HG03575 (cell line): ENCODE results near the gene SH3GL1.

ENCODE experiments used
- ATAC-seq: cut with Tn5 transposase; IDR thresholded peaks from one replicate; pipeline ENCODE4 v1.9.1; 2021; ENCODE audit not compliant: unreplicated experiment, insufficient number of reproducible peaks, low FRiP score; ENCODE audit errors: extremely low read depth

Gene SH3GL1

DNA sequence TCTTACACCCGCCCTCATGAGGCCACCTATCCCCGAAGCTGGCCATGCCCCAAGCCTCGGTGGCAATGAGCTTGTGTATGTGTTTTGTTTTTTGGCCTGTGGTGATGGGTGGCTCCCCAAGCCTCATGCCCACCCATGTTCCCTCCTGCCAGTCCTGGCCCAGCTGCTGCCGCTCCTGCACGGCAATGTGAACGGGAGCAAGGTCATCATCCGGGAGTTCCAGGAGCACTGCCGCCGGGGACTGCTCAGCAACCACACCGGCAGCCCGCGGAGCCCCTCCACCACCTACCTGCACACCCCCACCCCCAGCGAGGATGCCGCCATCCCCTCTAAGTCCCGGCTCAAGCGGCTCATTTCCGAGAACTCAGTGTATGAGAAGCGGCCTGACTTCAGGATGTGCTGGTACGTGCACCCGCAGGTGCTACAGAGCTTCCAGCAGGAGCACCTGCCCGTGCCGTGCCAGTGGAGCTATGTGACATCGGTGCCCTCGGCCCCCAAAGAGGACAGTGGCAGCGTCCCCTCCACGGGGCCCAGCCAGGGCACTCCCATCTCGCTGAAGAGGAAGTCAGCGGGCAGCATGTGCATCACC is 32.7 kb upstream of the SH3GL1 start:
- no peak for ATAC-seq

DNA sequence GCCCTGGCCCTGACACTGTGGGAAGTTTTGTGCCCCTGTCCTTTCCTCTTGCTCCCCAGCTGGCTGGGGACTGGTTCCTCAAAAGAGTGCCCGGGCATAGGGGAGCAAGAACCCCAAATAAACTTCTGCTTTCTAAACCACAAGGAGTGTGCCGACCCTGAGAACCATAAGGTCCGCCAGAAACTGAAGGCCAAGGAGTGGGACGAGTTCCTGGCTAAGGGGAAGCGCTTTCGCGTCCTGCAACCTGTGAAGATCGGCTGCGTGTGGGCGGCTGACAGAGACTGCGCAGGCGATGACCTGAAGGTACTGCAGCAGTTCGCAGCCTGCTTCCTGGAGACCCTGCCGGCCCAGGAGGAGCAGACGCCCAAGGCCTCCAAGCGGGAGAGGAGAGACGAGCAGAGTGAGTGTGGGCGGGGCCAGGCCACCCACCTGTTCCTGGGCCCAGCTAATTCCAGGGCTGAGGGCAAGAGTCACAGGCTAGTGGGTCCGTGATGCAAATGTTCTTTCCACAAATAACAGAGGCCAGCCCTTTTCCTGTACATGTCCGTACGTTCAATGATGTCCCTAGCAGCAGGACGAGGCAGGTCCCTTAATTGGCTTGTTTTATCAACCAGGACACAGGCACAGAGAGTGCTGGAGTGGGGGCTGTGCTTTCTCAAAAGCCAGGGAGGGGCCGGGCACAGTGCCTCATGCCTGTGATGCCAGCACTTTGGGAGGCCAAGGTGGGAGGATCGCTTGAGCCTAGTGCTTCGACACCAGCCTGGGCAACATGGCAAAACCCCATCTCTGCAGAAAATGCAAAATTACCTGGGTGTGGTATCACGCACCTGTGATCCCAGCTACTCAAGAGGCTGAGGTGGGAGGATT is 31.7 kb upstream of the SH3GL1 start:
- no peak for ATAC-seq

DNA sequence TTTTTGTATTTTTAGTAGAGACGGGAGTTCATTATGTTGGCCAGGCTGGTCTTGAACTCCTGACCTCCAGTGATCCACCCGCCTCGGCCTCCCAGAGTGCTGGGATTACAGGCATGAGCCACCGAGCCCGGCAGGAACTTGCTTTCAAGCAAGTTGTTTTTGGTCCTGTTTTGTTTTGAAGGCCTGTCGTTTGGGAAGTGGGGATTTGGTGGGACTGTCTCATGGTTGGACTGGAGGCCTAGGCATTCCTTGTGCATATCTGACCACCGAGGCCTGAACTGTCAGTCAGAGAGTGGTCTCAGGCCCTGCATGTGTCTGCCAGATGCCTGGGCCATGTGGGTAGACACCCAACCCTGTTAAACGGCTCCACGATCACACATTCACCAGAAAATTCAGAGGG is 30.9 kb upstream of the SH3GL1 start:
- ATAC-seq, result no peak

DNA sequence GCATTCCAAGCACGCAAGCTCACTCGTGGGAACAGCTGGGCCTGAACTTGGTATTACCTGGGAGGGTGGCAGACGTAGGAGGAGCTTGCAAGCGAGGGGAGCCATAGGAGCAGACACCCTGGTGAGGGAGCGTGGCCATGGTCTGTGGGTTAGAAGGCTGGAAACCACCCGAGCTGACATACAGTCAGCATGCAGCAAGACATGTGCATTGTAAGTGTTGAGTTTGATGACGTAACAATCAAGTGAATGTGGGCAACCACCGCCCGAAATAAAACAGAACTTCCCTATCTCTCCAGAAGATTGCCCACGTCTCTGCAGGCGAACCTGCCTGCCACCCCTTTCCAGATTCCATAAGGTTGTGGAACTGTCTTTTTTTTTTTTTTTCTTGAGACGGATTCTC is 30.4 kb upstream of the SH3GL1 start:
- ATAC-seq, result no peak

DNA sequence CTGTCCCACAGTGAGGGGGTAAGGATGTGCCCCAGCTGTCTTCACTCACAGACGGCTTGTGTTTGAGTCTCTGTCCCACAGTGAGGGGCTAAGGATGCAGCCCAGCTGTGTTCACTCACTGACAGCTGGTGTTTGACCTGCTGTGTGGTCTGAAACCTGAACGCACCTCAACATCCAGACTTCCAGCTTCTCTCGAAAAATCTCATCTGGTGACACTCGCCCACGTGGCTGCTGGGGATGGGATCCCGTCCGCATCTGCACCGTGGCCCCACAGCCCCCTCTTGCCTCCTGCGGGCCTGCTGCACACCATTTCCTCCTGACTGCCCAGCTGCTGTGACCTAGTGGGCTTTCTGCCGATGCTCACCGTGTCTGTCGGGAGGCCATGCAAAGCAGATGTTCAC is 29.4 kb upstream of the SH3GL1 start:
- ATAC-seq, result no peak

DNA sequence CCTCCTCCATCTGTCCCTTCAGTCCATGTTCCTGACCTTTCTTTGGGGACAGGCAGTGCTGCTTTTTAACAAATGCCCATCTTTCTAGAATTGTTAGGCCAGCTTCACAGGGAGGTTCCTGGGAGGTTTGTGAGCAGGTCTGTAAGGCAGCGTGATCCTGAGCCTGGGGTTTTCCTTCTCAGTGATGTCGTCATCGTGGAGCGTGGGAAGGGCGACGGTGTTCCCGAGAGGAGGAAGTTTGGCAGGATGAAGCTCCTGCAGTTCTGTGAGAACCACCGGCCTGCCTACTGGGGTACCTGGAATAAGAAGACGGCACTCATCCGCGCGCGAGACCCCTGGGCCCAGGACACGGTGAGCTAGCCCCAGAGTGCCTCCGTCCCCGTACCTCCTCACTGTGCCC is 28.9 kb upstream of the SH3GL1 start:
- ATAC-seq, result no peak

DNA sequence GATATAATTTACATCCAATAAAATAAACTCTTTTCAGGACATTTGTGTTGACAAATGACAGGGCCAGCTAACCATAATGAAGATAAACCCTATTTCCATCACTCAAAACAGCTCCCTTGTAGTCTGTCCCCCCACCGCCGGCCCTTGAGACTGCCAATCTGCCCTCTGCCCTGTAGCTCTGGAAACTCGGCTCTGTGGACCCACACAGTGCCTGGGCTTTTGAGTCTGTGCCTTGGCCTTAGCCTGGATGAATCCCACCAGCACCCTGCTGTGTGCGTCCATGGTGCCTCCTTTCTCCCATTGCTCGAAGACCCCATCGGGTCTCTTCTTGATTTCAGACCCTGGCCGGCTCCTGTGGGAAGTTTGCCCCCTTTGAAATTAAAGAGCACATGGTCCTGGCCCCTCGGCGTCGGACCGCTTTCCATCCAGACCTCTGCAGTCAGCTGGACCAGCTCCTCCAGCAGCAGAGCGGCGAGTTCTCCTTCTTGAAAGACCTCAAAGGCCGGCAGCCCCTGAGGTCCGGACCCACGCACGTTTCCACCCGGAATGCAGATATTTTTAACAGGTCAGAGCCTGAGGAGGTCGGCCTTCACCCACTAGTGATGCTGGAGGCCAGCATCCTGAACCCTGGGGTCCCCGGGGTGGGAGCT is 28.1 kb upstream of the SH3GL1 start:
- ATAC-seq, result no peak

DNA sequence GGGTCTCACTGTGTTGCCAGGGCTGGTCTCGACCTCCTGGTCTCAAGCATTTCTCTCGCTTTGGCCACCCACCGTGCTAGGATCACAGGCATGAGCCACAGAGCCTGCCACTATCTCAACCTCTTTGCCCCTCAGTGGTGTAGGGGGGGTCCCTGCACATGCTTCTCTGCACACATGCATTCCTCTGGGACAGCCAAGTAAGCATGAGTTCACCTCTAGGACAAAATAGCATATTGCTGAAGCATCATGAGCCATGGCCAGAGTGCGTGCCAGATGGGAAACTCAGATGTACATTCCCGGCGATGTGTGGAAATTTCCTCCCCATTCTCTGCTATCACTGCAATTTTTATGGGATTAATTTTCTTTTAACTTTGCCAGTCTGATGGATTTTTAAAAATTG is 25.2 kb upstream of the SH3GL1 start:
- ATAC-seq, result no peak

DNA sequence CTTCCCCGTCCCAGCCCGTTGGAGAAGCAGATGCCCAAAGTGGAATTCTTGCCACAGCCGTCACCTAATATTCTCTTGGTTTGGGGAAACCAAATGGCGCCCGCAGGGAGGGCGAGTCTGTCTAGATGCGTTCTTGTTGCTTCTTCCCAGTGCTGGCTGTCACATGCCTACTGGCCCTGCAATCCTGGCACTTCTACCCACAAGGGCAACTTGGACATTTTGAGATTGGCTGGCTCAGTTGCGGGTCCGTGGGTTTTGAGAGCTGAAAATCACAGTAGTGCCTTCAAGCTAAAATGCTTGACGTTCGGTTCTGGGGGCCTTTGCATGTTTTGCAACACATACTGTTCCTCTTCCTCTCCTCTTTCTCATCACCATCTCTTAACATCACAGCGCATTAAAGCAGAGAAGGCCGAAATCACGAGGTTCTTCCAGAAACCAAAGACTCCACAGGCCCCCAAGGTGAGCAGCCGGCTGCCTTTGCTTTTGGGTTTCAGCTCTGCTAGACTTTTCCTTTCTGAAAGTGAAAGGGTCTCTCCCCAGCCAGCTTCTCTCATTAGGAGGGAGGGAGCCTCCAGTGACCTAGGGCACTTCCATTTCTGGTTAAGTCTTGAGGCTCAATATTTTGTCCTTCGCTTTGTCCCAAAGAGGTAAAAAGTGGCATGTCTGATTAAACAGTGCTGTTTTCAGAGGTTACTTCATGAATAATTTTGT is 23.2 kb upstream of the SH3GL1 start:
- ATAC-seq, result no peak

DNA sequence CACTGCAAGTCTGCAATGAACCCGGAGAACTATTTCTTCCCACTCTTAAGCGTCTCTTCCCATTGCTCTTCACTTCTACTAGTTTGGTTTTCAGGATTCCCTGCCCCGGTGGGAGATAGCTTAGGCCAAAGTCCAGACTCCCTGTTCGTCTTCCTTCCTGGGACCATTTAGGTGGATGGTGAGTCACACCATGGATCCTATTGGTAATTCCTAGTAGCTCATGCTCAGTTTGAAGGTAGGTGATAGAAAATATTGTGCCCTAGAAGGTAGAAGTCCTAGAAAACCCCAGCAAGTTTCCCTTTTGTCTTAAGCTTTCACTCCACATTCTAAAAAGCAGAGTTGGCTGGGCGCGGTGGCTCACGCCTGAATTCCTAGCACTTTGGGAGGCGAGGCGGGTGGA is 15.9 kb upstream of the SH3GL1 start:
- ATAC-seq, result no peak

DNA sequence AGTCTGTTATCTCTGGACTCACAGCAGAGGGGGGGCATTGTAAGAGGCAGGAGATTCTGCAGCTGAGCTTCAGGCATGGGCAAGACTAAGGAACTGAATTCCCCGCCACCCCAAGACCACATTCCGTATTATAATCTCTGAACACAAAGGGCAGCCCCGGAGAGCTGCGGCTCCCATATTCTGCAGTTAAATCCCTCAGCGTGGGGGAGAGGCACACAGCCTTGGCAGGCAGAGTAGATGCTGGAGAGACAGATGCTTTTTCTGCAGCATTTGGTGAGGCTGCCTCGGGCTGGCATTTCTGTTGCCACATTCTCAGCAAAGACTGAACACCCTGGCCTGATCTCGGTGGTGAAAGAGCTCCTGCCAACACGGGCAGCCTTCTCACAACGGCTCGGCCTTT is 15.0 kb upstream of the SH3GL1 start:
- ATAC-seq, result no peak

DNA sequence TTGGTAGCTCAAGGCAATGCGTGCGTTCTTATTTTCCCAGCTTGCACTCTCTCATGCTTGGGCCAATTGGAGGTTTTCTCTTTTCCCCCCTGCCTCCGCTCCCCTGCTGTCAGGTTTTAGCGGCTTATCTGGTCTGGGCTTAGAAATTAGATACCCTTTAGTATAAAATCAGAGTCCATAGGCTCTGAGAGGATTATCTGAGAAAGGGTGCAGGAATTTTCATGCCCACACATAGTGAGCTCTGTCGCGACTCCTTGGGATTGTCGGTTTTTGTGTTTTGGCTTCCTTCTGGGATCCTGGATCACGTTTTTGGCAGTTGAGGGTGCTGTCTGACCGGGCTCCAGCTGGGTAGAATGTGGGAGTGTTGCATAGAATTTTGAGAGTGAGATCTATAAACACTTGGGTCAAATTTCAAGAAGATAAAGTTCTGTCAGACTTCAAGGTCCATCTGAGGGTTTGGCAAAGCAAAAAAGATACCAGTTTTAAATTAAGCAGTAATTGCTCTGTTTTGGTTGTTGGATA is 14.5 kb upstream of the SH3GL1 start:
- ATAC-seq, result no peak

DNA sequence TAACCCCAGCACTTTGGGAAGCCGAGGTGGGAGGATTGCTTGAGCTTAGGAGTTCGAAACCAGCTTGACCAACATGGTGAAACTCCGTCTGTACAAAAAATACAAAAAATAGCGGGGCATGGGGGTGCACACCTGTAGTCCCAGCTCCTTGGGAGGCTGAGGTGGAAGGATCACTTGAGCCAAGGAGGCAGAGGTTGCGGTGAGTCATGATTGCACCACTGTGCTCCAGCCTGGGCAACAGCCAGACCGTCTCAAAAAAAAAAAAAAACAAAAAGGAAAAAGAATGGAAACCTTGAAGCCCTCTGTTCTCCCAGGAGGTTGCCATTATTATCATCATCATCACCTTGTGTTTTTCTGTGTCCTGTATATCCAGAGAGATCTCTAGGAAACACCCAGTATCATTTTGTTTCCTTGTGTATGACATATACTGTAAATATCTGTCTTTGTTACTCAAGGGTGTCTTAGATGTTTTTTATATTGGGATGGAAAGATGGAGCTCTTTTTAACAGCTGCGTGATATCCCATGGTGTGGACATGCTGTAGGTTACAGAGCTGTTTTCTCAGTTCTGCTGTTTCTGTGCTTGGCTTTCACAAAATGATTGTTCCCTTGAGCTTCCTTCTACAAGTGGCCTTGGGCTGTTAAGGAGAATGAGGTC is 13.9 kb upstream of the SH3GL1 start:
- ATAC-seq, result no peak

DNA sequence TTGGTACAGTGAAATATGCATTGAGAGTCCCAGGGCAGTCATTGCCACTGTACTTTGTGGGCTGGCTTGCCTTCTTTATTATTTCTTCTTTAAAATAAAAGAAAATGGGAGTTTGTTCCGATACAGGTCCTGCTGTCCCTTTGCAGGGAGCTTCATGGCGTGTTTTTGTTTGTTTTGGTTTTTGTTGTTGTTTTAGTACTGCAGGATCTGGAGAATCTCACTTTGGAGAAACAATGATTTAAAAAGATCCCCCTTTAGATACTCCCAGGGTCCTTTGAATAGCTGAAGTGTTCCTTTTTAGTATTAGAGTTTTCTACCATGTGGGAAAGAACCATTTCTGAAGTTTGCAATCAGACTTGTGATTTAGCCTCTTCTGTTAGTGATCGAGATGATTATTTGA is 13.2 kb upstream of the SH3GL1 start:
- ATAC-seq, result no peak

DNA sequence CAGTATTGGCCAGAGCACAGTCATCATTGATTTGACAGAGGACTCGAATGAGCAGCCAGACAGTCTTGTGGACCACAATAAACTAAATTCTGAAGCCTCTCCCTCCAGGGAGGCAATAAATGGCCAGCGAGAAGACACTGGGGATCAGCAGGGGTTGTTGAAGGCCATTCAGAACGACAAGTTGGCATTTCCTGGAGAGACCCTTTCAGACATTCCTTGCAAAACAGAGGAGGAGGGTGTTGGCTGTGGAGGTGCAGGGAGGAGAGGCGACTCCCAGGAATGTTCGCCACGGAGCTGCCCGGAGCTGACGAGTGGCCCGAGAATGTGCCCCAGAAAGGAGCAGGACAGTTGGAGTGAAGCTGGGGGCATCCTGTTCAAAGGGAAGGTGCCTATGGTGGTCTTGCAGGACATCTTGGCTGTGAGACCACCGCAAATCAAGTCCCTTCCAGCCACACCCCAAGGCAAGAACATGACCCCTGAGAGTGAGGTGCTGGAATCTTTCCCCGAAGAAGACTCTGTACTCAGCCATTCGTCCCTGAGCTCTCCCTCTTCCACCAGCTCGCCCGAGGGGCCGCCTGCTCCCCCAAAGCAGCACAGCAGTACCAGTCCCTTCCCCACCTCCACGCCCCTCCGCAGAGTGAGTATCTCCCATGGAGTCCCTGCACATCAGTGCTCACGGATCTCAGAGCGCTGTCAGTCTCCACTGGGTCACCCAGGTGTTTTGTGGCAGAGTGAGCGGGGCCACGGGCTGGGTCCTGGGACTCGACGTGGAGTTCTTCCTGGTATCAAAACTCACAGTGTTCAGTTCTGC is 9.0 kb upstream of the SH3GL1 start:
- ATAC-seq, result no peak

DNA sequence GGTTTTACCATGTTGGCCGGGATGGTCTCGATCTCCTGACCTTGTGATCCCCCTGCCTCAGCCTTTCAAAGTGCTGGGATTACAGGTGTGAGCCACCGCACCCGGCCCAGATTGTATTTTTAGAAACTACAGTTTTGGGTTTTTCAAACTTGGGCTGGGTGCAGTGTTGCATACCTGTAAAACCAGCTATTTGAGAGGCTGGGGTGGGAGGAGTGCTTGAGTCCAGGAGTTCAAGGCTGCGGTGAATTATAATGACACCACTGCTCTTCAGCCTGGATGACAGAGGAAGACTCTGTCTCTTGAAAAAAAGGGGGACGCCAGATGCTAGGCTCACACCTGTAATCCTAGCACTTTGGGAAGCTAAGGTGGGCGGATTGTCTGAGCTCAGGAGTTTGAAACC is 6.3 kb upstream of the SH3GL1 start:
- ATAC-seq, result no peak

DNA sequence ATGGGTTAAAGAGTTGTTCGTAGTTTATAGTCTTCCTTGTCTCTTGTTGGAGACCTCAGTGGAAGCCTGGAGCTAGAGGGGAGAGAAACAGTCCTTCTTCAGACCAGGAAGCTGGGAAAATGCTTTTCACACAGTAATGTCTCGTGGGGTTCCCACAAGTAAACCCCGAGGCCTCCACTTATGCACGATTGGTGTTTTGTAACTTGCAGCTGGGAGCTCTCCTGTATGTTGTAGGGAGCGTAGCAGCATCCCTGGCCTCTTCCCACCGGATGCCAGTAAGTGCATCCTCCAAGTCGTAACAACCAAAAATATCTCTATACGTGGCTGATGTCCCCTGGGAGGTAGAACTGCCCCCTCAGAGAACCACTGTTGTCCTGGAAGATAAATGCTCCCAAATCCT is 5.6 kb upstream of the SH3GL1 start:
- ATAC-seq, result no peak

DNA sequence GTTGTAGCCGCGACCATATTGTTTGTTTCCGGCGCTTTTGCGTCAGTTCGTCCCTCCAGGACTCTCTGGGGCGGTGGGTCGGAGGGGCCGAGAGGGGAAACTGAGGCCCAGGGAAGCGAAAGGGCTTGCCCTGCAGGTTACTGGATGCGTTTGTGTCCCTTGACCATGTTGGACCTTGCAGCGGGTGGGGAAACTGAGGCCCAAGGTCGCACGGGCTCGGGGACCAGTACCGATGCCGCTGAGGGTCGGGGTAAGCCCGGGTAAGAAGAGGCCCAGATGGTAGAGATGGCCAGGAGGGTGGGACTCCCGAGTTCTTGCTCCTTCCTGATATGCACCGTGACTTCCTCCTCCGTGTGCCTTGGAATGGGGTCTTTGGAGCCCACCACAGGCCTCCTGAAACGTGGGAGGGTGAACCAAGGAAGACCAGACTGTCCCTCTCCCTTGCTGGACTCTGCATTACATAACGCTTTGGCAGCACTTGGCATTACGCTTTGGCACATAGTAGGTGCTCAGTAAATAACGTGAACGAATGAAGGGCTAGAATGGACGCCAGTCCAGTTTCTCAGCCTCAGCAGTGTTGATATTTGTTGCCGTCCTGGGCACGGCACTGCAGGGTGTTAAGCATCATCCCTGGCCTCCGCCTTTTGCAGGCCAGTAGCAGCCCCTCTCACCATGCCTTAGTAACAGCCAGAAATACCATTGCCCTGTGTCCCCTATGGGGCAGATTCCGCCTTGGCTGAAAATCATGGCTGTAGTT is 2.8 kb upstream of the SH3GL1 start:
- no peak for ATAC-seq
